ENCODE results near the gene TLK2. TPM values are rescaled to one million over a fixed set of nuclear protein-coding genes. Genes with fewer than 3 reads are reported as not detected.
"Not testable (repeated sequence)": the region's sequence is repeated elsewhere in the genome, so short reads cannot be mapped to it uniquely, and the experiment has no call there.

Gene TLK2
- total RNA-seq, 1 donor from 2014 or later = 45.5 TPM

GRCh38 chr17:62471380-62471880 is 7.2 kb upstream of the TLK2 start:
- H3K27ac Mint-ChIP-seq; H3K36me3 Mint-ChIP-seq (ENCODE audit: low read depth); H3K9me3 Mint-ChIP-seq; DNase-seq (ENCODE audit: low spot score); intact Hi-C loops (cut with micrococcal nuclease); H3K4me1 Mint-ChIP-seq (ENCODE audit: low read depth); H3K4me3 Mint-ChIP-seq (ENCODE audit: low read depth); H3K27me3 Mint-ChIP-seq (ENCODE audit: low read depth): not testable (repeated sequence)

DNA sequence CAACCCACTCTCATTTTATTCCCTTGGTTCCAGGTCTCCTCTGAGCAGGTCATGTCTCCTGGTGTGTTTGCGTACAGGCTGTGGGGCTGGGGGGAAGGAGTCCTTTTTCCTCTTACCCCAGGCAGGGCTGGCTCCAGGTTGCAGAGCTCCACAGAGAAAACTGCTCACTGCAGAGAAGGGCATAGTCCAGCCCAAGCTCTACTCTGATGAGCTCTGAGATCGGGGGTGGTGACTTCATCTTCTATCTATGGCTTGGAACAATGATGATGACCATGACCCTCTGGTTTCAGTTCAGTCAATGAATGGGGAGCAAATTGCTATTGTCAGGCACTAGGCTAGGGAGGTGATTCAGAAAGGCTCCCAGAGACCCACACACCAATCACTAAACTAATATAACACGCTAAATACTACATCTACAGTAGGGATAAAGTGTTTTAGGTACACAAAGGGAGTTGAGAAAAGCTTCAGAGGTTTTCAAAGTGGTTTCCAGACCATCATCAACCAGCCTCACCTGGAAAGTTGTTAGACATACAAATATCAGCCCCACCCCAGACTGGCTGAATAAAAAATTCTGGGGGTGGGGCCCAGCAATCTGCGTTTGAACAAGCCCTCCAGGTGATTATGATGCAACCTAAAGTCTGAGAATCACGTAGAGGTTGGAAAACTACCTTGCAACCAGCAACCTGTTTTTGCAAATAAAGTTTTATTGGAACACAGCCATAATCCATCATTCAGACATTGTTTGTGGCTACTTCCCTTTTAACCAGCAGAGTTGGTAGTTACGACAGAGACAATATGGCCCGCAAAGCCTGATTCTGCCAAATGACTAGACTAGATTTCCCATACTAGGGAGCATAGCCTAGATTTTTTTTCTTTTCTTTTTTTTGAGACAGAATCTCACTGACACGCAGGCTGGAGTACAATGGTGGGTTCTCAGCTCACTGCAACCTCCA is 5.3 kb upstream of the TLK2 start:
- H3K4me1 Mint-ChIP-seq (ENCODE audit: low read depth); DNase-seq (ENCODE audit: low spot score); H3K4me3 Mint-ChIP-seq (ENCODE audit: low read depth); H3K9me3 Mint-ChIP-seq; H3K27ac Mint-ChIP-seq; intact Hi-C loops (cut with micrococcal nuclease); H3K36me3 Mint-ChIP-seq (ENCODE audit: low read depth); H3K27me3 Mint-ChIP-seq (ENCODE audit: low read depth): not testable (repeated sequence)

GRCh38 chr17:62477111-62477510 is 1.5 kb upstream of the TLK2 start:
- not testable (repeated sequence) for H3K27me3 Mint-ChIP-seq (ENCODE audit: low read depth); H3K9me3 Mint-ChIP-seq; DNase-seq (ENCODE audit: low spot score)
- Mint-ChIP-seq H3K36me3 (ENCODE audit: low read depth) (peaks cover 21% of the 10 kb centered on the region), H3K27ac (peak overlapping the region; percentile 76), H3K4me1 (ENCODE audit: low read depth) (peaks cover 15% of the 10 kb centered on the region), H3K4me3 (ENCODE audit: low read depth) (peak overlapping the region; percentile 76)
- intact Hi-C loops (cut with micrococcal nuclease) = loop anchor here (5.0 kb wide), 1 partner anchor 55 kb away; the partner anchor contains the start of gene METTL2A

DNA sequence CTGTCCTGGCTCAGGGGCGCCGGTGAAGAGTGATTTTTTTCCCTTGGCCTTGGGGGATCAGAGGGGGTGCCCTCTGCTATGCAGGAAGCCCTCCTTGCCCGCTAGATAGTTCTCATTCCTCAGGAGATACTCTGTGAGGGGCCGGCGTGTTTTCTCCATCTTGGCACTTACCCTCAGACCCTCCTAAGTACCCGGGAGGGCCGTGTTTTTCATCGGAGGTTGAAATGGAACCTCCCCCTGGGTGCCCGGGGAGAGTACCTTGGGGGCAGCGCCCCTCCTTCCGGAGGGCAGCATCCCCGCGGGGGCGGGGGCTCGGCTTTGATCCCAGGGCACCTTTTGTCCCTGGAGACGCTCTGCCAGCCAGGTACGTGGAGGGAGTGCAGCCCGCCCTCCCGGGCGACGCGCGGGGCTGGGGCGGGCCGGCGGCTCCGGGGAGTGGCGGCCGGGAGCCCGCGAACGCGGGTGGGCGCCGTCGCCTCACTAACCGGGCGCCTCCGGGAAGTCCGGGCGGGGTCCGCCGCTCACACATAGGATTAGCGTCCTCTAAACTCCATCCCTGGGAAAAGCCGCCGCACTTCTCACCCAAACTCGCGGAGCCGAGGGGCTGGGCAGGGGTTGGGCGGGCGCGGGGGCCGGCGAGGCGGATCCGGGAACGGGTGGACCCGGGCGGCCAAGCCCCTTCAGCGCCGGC is 762 bp upstream of the TLK2 start:
- Mint-ChIP-seq H3K4me3 (ENCODE audit: low read depth) (peak overlapping the region; percentile 76), H3K27ac (peak overlapping the region; percentile 76), H3K4me1 (ENCODE audit: low read depth) (peaks cover 18% of the 10 kb centered on the region), H3K36me3 (ENCODE audit: low read depth) (peaks cover 27% of the 10 kb centered on the region)
- intact Hi-C loops (cut with micrococcal nuclease) = loop anchor here (5.0 kb wide), 1 partner anchor 56 kb away; the partner anchor contains the start of gene METTL2A
- peak; percentile 19 for DNase-seq (ENCODE audit: low spot score)
- H3K9me3 Mint-ChIP-seq; H3K27me3 Mint-ChIP-seq (ENCODE audit: low read depth): not testable (repeated sequence)

DNA sequence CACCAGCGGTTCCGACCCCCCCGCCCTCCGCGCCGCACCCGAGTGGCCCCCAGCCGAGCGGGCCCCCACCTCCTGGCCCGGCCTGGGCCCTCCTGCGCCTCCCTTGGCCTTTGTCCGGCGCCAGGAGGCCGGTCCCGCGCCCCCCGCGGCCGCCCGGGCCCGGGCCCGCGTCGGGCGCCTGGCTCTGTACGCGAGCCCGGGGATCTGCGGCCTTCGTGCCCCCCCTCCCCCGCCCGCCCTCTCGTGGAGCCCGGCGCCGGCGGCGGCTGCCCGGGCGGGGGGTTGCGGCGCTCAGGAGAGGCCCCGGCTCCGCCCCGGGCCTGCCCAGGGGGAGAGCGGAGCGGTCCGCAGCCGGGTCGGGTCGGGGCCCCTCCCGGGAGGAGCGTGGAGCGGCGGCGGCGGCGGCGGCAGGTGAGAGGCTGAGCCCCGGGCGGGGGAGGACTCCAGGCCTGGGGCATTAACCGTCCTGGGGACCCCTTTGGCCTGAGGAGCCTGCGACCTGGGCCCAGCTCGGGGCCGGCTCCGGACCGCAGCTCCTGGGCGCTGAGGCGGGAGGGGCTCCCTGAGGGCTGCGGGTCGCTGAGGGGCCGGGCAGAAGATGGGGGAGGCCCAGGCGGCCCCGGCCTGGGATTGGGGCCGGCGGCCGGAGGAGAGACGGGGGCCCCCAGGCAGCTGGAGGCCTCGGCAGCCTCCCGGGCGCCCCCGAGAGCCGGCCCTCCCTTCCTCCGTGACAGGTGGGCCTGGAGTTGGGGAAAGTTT is 434 bp downstream of the TLK2 start:
- Mint-ChIP-seq H3K4me3 (ENCODE audit: low read depth) (peak overlapping the region; percentile 88), H3K27ac (peak overlapping the region; percentile 89), H3K4me1 (ENCODE audit: low read depth) (peaks cover 21% of the 10 kb centered on the region), H3K36me3 (ENCODE audit: low read depth) (peaks cover 37% of the 10 kb centered on the region)
- DNase-seq (ENCODE audit: low spot score) = peak; percentile 48
- not testable (repeated sequence) for H3K9me3 Mint-ChIP-seq; H3K27me3 Mint-ChIP-seq (ENCODE audit: low read depth)
- intact Hi-C loops (cut with micrococcal nuclease) = loop anchor here (5.0 kb wide), 1 partner anchor 57 kb away; the partner anchor contains the start of gene METTL2A

- H3K9me3 Mint-ChIP-seq; H3K27me3 Mint-ChIP-seq (ENCODE audit: low read depth): not testable (repeated sequence)
- peak; percentile 25 for DNase-seq (ENCODE audit: low spot score)
- peaks cover 21% of the 10 kb centered on the region for H3K4me1 Mint-ChIP-seq (ENCODE audit: low read depth)
- peak overlapping the region; percentile 89 for H3K27ac Mint-ChIP-seq
- H3K36me3 Mint-ChIP-seq (ENCODE audit: low read depth) = peaks cover 37% of the 10 kb centered on the region
- peak overlapping the region; percentile 88 for H3K4me3 Mint-ChIP-seq (ENCODE audit: low read depth)
- intact Hi-C loops (cut with micrococcal nuclease) = loop anchor here (5.0 kb wide), 1 partner anchor 57 kb away; the partner anchor contains the start of gene METTL2A
Measured at GRCh38 chr17:62479639-62480258, 1.1 kb downstream of the TLK2 start.

GRCh38 chr17:62482553-62482952 is 3.9 kb downstream of the TLK2 start:
- H3K27me3 Mint-ChIP-seq (ENCODE audit: low read depth); H3K4me3 Mint-ChIP-seq (ENCODE audit: low read depth); H3K9me3 Mint-ChIP-seq; H3K27ac Mint-ChIP-seq; intact Hi-C loops (cut with micrococcal nuclease); DNase-seq (ENCODE audit: low spot score): not testable (repeated sequence)
- peaks cover 43% of the 10 kb centered on the region for H3K36me3 Mint-ChIP-seq (ENCODE audit: low read depth)
- H3K4me1 Mint-ChIP-seq (ENCODE audit: low read depth) = peaks cover 22% of the 10 kb centered on the region

DNA sequence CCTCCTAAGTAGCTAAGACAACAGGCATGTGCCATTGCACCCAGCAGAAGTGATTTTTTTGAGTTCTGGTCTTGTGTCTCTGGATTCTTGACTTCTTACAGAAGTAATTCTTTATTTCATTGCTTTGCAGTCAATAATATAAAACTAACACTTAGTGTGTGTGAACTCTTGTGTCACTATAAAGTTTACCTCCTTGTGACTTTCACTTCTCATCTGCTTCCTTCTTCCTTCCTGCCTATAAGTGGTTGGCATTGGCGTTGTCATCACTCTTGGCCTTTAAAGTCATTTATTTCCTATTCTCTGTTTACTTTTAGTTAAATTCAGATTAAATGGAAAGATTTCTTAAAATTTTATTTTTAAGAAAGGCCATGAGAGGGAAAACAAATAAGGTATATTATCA is 12.4 kb downstream of the TLK2 start:
- H3K4me3 Mint-ChIP-seq (ENCODE audit: low read depth); H3K9me3 Mint-ChIP-seq; H3K27ac Mint-ChIP-seq; intact Hi-C loops (cut with micrococcal nuclease); DNase-seq (ENCODE audit: low spot score); H3K4me1 Mint-ChIP-seq (ENCODE audit: low read depth); H3K27me3 Mint-ChIP-seq (ENCODE audit: low read depth): not testable (repeated sequence)
- H3K36me3 Mint-ChIP-seq (ENCODE audit: low read depth) = peaks cover 25% of the 10 kb centered on the region

DNA sequence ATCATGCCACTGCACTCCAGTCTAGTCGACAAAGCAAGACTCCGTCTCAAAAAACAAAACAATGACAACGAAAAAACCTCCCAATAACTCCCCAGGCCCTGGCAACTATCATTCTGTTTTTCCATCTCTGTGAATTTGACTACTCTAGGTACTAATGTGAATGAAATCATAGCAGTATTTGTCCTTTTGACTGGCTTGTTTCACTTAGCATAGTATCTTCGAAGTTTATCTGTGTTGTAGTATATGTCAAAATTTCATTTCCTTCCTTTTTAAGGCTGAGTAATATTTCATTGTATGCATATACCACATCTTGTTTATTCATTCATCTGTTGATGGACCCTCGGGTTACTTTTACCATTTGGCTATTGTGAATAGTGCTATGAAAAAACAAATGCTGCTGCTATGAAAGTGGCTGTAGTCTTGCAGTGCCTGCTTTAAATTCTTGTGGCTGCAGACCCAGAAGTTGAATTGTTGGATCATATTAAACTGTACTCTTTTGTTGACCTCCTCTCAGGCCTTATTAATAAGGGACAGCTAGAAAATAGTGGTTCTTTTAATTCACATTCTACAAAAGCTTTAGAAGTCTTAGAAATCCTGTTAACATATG is 14.5 kb downstream of the TLK2 start:
- H3K27me3 Mint-ChIP-seq (ENCODE audit: low read depth) = not testable (repeated sequence)

GRCh38 chr17:62494073-62494472 is 15.4 kb downstream of the TLK2 start:
- DNase-seq (ENCODE audit: low spot score); H3K4me1 Mint-ChIP-seq (ENCODE audit: low read depth); intact Hi-C loops (cut with micrococcal nuclease); H3K9me3 Mint-ChIP-seq; H3K27ac Mint-ChIP-seq; H3K4me3 Mint-ChIP-seq (ENCODE audit: low read depth); H3K27me3 Mint-ChIP-seq (ENCODE audit: low read depth): not testable (repeated sequence)
- peaks cover 21% of the 10 kb centered on the region for H3K36me3 Mint-ChIP-seq (ENCODE audit: low read depth)

More for the DNA sequence above, 14.5 kb downstream of the TLK2 start:
- intact Hi-C loops (cut with micrococcal nuclease); H3K4me3 Mint-ChIP-seq (ENCODE audit: low read depth); H3K9me3 Mint-ChIP-seq; DNase-seq (ENCODE audit: low spot score); H3K4me1 Mint-ChIP-seq (ENCODE audit: low read depth); H3K27ac Mint-ChIP-seq: not testable (repeated sequence)
- peaks cover 25% of the 10 kb centered on the region for H3K36me3 Mint-ChIP-seq (ENCODE audit: low read depth)

DNA sequence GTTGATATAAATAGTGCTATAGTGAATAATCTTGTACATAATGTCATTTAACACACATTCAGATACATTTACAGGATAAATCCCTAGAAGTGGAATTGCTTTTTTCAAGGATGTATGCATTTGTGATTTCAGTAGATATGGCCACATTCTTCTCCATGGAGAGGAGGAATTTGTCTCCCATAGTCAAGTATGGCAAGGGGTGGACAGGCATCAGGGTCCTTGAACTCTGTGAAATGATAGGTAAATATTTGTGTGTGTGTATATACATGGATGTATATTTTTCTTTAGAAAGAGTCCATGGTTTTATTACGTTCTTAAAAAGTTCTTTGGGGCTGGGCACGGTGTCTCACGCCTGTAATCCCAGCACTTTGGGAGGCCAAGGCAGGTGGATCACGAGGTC is 17.7 kb downstream of the TLK2 start:
- H3K27me3 Mint-ChIP-seq (ENCODE audit: low read depth); intact Hi-C loops (cut with micrococcal nuclease); DNase-seq (ENCODE audit: low spot score); H3K27ac Mint-ChIP-seq; H3K4me3 Mint-ChIP-seq (ENCODE audit: low read depth); H3K9me3 Mint-ChIP-seq; H3K4me1 Mint-ChIP-seq (ENCODE audit: low read depth): not testable (repeated sequence)
- H3K36me3 Mint-ChIP-seq (ENCODE audit: low read depth) = peaks cover 18% of the 10 kb centered on the region

DNA sequence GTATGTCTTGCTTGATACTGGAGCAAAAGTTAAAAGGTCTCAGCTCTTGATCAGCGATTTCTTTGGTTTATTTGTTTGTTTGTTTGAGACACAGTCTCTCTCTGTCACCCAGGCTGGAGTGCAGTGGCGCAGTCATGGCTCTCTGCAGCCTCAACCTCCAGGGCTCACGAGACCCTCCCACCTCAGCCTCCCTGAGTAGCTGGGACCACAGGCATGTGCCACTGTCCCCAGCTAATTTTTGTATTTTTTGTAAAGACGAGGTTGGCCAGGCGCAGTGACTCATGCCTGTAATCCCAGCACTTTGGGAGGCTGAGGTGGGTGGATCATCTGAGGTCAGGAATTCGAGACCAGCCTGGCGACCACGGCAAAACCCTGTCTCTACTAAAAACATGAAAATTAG is 20.2 kb downstream of the TLK2 start:
- intact Hi-C loops (cut with micrococcal nuclease); H3K27me3 Mint-ChIP-seq (ENCODE audit: low read depth); H3K4me1 Mint-ChIP-seq (ENCODE audit: low read depth); H3K36me3 Mint-ChIP-seq (ENCODE audit: low read depth); H3K27ac Mint-ChIP-seq; DNase-seq (ENCODE audit: low spot score); H3K9me3 Mint-ChIP-seq; H3K4me3 Mint-ChIP-seq (ENCODE audit: low read depth): not testable (repeated sequence)

Data from activated T-helper 2 cell treated with anti-CD3 and anti-CD28 coated beads, Interferon-gamma antibody, Interleukin-2, Interleukin-4, amounts not matched to agents 10 μg/mL and 5 μg/mL and 100 μg/mL, durations not matched to agents 14 hours and 24 hours and 36 hours (primary cell).